ENCODE measurements around the gene AIG1.

GRCh38 chr6:143368426-143368825, 307.7 kb downstream of the AIG1 start:
- TF ChIP-seq, protein P1, sequence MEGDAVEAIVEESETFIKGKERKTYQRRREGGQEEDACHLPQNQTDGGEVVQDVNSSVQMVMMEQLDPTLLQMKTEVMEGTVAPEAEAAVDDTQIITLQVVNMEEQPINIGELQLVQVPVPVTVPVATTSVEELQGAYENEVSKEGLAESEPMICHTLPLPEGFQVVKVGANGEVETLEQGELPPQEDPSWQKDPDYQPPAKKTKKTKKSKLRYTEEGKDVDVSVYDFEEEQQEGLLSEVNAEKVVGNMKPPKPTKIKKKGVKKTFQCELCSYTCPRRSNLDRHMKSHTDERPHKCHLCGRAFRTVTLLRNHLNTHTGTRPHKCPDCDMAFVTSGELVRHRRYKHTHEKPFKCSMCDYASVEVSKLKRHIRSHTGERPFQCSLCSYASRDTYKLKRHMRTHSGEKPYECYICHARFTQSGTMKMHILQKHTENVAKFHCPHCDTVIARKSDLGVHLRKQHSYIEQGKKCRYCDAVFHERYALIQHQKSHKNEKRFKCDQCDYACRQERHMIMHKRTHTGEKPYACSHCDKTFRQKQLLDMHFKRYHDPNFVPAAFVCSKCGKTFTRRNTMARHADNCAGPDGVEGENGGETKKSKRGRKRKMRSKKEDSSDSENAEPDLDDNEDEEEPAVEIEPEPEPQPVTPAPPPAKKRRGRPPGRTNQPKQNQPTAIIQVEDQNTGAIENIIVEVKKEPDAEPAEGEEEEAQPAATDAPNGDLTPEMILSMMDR (IDR thresholded peaks at IDR 0.05; ENCODE audit: borderline replicate concordance, extremely low read depth, low read length, poor library complexity, severe bottlenecking): no peak
- no peak for TF ChIP-seq EZH2 (IDR thresholded peaks at IDR 0.05; ENCODE audit: borderline replicate concordance, low read depth, low read length, severe bottlenecking)
